GM19025 (cell line): ENCODE data around the gene ISCU.
"Not testable (repeated sequence)": the region's sequence is repeated elsewhere in the genome, so short reads cannot be mapped to it uniquely, and the experiment has no call there.

Experiments
- ATAC-seq: cut with Tn5 transposase; IDR thresholded peaks from one replicate; pipeline ENCODE4 v1.9.1; 2021; ENCODE audit warnings: mild to moderate bottlenecking, low read depth, moderate library complexity; ENCODE audit not compliant: unreplicated experiment

ISCU gene

DNA sequence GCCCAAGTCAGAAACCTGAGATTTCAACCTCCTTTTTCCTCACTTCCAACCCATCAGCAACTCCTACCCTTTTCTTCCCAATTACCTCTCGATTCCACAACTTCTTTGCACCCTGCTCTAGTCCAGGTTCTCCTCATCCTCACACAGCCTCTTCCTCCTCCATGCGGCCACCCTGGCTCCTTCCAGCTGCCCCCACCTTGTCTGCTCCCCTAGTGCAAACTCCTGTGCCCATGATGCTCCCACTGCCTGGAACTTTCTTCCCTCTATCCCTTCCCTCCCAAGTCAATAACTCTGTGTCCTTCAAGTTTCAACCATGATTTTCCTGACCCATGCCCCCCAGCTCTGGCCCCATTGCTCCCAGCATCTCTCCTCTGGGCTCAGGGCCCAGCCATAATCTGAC lies 54.0 kb downstream of the ISCU start:
- ATAC-seq: no peak

DNA sequence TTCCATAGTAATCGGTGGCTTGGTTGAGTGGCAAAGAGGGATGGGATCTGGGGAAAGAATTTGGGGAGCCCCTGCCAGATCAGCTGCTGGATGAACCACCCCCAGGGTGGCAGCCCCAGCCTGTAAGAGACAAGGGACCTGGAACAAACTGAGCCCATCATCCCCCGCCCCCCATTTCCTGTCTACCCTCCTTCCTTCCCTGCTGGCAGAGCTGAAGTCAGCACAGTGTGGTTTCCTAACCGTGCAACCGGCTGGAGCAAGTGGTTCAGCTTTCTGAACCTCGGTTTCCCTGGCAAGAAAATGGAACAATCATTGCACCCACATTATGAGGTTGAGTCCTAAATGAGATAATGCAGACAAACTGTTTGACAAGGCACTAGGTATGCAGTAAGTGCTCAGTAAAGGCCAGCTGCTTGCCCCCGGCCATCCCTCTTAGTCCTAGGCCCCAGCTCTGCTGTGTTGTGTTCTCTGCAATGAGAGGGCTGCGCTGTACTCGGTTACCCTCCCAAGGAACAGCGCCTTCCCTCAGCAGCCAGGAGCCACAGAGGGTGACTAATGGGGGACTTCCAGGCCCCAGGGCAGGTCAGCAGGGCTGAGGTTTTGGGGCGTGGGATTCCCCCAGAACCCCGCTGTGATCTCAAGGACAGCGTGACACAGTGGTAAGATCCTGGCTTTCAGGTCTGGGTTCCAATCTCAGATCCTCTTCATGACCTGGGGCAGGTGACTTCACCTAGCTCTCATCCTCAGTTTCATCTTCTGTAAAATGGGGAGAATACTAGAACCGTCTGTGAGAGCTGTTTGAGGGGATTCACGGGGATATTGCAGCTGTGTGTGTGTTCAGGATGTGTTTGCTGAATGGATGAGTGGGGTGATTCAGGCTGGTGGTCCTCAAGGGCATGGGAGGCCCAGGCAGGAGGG lies 54.8 kb downstream of the ISCU start:
- peak; percentile 87 for ATAC-seq

DNA sequence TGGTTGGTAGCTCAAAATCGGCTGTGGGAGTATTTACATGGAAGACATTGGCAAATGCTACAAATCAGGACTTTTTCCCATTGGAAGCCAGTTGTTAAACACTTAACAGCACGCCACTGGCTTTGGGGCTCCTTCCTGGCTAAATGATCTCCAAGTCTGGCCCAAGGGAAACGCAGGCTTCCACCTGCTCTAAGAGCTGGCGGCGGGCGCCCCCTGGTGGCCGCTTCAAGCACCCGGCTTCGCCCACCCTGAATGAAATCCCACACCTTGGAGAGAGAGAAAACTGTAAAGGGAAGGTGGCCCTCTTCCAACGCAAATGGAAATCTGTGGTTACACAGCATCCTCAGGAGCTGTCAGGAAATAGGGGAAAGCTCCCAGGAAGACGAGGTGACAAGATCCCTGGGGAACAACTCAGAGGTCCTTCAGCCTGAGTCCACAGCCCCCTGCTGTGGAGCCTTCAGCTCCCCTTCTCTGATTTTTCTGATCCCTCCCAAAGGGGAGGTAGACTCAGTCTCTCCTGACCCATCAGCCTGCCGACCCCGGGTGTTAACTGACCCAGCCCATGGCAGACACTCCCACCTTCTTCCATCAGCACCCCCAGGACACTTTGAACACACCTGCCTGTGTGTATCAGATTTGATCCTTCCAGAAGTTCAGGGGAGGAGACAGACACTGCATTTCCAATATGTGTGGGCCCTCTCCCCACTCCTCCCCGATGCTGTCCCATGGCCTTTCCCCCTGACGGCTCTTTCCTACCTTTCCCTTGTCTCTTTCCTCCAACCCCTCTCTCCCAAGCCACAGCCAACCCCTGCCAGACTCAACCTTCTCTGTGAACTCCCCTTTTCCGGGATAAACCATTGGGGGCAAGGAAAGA lies 55.9 kb downstream of the ISCU start:
- peak; percentile 27 for ATAC-seq

DNA sequence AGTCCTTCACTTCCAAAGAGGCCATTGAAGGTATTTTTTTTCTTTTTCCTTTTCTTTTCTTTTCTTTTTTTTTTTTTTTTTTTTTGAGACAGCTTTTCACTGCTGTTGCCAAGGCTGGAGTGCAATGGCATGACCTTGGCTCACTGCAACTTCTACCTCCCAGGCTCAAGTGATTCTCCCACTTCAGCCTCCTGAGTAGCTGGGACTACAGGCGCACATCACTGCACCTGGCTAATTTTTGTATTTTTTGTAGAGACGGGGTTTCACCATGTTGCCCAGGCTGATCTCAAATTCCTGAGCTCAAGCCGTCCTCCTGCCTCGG lies 56.5 kb downstream of the ISCU start:
- not testable (repeated sequence) for ATAC-seq
